Suprapubic skin (tissue), 4 donors: Measurements from ENCODE around the gene COPA. TPM values are rescaled to one million over a fixed set of nuclear protein-coding genes. Genes with fewer than 3 reads are reported as not detected.

Experiments
- DNase-seq, 2 donors: peaks; one replicate each; pipeline ENCODE4 v3.0.0-alpha.2; 2019; ENCODE audit warnings: low spot score in 2 of 2
- H3K27ac ChIP-seq: fragments of 200-600 bp; sonication (generic); one replicate; pipeline ENCODE4 v1.5.1; 2019
- H3K27me3 ChIP-seq: fragments of 200-600 bp; sonication (generic); one replicate; pipeline ENCODE4 v1.5.1; 2019
- H3K36me3 ChIP-seq: fragments of 200-600 bp; sonication (generic); one replicate; pipeline ENCODE4 v1.5.1; 2019
- H3K4me1 ChIP-seq: fragments of 200-600 bp; sonication (generic); one replicate; pipeline ENCODE4 v1.5.1; 2019
- H3K4me3 ChIP-seq: fragments of 200-600 bp; sonication (generic); one replicate; pipeline ENCODE4 v1.5.1; 2019; ENCODE audit warnings: mild to moderate bottlenecking
- H3K9me3 ChIP-seq: fragments of 200-600 bp; sonication (generic); one replicate; pipeline ENCODE4 v1.5.1; 2019
- EP300 ChIP-seq: sonication (generic); formaldehyde crosslinking; IDR thresholded peaks from one replicate; pipeline ENCODE4 v1.6.1; 2017; ENCODE audit warnings: antibody characterized with exemption
- POLR2A ChIP-seq, 2 donors: fragments of 450-650 bp; IDR thresholded peaks; one replicate each; pipeline ENCODE4 v1.6.1; 2017; ENCODE audit warnings: antibody characterized with exemption in 2 of 2, mild to moderate bottlenecking in 2 of 2, moderate library complexity in 2 of 2
- POLR2AphosphoS5 ChIP-seq, 3 donors: sonication (generic); formaldehyde crosslinking; IDR thresholded peaks; one replicate each; pipeline ENCODE4 v1.6.1; 2017; ENCODE audit warnings: antibody characterized with exemption in 3 of 3
- WGBS: methylation state at CpG from one replicate; pipeline ENCODE4 v1.1.5; 2018; 5-methylcytosine and 5-hydroxymethylcytosine counted together
- total RNA-seq, 4 donors: library from RNA; depleted of rRNA; stranded (reverse); fragments of >200 nt; gene quantifications; one replicate each; pipeline ENCODE4 v1.1.0, GENCODE V29; 2016
- TF ChIP-seq, protein P1 (sequence below), 2 donors: fragments of 200-600 bp in 1 of 2; fragments of 450-650 bp in 1 of 2; sonication (generic) in 1 of 2; IDR thresholded peaks; one replicate each; pipeline ENCODE4 v1.5.1; 2016 to 2019; ENCODE audit warnings: antibody characterized with exemption in 2 of 2, mild to moderate bottlenecking in 1 of 2, moderate library complexity in 1 of 2

Gene COPA
- total RNA-seq, 4 donors from 2014 or later: 62.5 to 92.9 (median 87.2) TPM

GRCh38 chr1:160361199-160361598 lies 18.1 kb upstream of the COPA start:
- Histone ChIP-seq H3K27me3 (no peaks in the 10 kb centered on the region), H3K36me3 (peaks cover 41% of the 10 kb centered on the region)

GRCh38 chr1:160360227-160360695 lies 17.2 kb upstream of the COPA start:
- H3K9me3 ChIP-seq: no peaks in the 10 kb centered on the region
- no peaks in the 10 kb centered on the region for H3K4me1 ChIP-seq
- 84% methylated on average over 8 of the region's 8 CpGs for WGBS
- H3K27ac ChIP-seq: no peak overlapping the region
- no peak for TF ChIP-seq POLR2AphosphoS5 (IDR thresholded peaks at IDR 0.05)
- H3K27me3 ChIP-seq: no peaks in the 10 kb centered on the region
- peaks cover 50% of the 10 kb centered on the region for H3K36me3 ChIP-seq
- DNase-seq: no peak
- no peak overlapping the region for H3K4me3 ChIP-seq

More at GRCh38 chr1:160361199-160361598, 18.1 kb upstream of the COPA start:
- H3K4me1 ChIP-seq: no peaks in the 10 kb centered on the region
- TF ChIP-seq POLR2AphosphoS5 (IDR thresholded peaks at IDR 0.05) (no peak), EP300 (no peak), POLR2A (IDR thresholded peaks at IDR 0.05) (no peak)
- TF ChIP-seq, protein P1, sequence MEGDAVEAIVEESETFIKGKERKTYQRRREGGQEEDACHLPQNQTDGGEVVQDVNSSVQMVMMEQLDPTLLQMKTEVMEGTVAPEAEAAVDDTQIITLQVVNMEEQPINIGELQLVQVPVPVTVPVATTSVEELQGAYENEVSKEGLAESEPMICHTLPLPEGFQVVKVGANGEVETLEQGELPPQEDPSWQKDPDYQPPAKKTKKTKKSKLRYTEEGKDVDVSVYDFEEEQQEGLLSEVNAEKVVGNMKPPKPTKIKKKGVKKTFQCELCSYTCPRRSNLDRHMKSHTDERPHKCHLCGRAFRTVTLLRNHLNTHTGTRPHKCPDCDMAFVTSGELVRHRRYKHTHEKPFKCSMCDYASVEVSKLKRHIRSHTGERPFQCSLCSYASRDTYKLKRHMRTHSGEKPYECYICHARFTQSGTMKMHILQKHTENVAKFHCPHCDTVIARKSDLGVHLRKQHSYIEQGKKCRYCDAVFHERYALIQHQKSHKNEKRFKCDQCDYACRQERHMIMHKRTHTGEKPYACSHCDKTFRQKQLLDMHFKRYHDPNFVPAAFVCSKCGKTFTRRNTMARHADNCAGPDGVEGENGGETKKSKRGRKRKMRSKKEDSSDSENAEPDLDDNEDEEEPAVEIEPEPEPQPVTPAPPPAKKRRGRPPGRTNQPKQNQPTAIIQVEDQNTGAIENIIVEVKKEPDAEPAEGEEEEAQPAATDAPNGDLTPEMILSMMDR (IDR thresholded peaks at IDR 0.05): no peak
- DNase-seq: no peak
- 80% methylated on average over 2 of the region's 2 CpGs for WGBS
- no peaks in the 10 kb centered on the region for H3K9me3 ChIP-seq
- no peak overlapping the region for H3K4me3 ChIP-seq
- H3K27ac ChIP-seq: no peak overlapping the region

DNA sequence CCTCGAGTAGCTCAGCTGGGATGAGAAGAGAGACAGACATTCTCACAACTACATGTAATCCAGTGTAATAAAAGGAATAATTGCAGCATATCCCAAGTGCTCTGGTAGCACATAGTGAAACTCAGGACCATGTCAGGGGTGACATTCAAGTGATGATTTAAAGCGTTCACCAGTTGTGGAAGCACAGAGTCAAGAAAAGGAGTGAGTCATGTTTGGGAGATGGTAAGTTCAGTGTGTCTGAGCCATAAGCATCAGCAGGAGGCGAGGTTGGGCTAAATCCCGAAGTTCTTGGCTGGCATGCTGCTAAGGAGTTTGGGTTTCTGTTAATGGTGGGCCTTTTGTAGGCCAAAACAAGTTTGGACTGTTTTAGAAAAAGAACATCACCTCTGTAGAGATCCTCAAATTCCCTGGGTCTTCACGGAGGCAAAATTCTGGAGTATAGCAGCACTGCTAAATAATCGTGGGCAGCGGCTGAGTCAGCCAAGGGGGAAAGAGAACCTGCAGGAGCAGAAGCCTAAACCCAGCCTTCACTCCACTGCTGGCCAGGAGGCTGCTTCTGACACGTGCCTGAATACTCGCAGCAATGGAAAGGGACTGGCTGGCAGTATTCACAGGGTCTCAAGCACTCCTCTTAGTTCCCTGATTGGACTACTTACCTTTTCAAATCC lies 16.6 kb upstream of the COPA start:
- no peak overlapping the region for H3K4me3 ChIP-seq
- H3K27me3 ChIP-seq: no peaks in the 10 kb centered on the region
- no peaks in the 10 kb centered on the region for H3K9me3 ChIP-seq
- H3K27ac ChIP-seq: no peak overlapping the region
- 85% methylated on average over 9 of the region's 9 CpGs for WGBS
- peaks cover 56% of the 10 kb centered on the region for H3K36me3 ChIP-seq
- TF ChIP-seq POLR2AphosphoS5 (IDR thresholded peaks at IDR 0.05) (no peak), POLR2A (IDR thresholded peaks at IDR 0.05) (no peak), EP300 (no peak)
- TF ChIP-seq, protein P1 (IDR thresholded peaks at IDR 0.05): no peak
- DNase-seq: no peak
- H3K4me1 ChIP-seq: no peaks in the 10 kb centered on the region

GRCh38 chr1:160358073-160358472 lies 15.0 kb upstream of the COPA start:
- H3K27ac ChIP-seq: no peak overlapping the region
- WGBS: 82% methylated on average over 4 of the region's 4 CpGs
- peaks cover 72% of the 10 kb centered on the region for H3K36me3 ChIP-seq
- H3K4me1 ChIP-seq: no peaks in the 10 kb centered on the region
- H3K27me3 ChIP-seq: no peaks in the 10 kb centered on the region
- no peaks in the 10 kb centered on the region for H3K9me3 ChIP-seq
- no peak for DNase-seq
- TF ChIP-seq POLR2AphosphoS5 (IDR thresholded peaks at IDR 0.05) (no peak), EP300 (no peak), POLR2A (IDR thresholded peaks at IDR 0.05) (no peak)
- TF ChIP-seq, protein P1 (IDR thresholded peaks at IDR 0.05): no peak
- no peak overlapping the region for H3K4me3 ChIP-seq

GRCh38 chr1:160357286-160358002 lies 14.4 kb upstream of the COPA start:
- Histone ChIP-seq H3K9me3 (no peaks in the 10 kb centered on the region), H3K27ac (no peak overlapping the region), H3K4me1 (no peaks in the 10 kb centered on the region), H3K27me3 (no peaks in the 10 kb centered on the region), H3K36me3 (peaks cover 78% of the 10 kb centered on the region), H3K4me3 (no peak overlapping the region)
- TF ChIP-seq POLR2AphosphoS5 (IDR thresholded peaks at IDR 0.05) (no peak), EP300 (no peak), POLR2A (IDR thresholded peaks at IDR 0.05) (no peak)
- TF ChIP-seq, protein P1 (IDR thresholded peaks at IDR 0.05): no peak
- no peak for DNase-seq
- WGBS: 59% methylated on average over 6 of the region's 7 CpGs
